A673 (cell line): Measurements from ENCODE around the gene EEPD1.

Experiments
- CTCF ChIP-seq: fragments of 300-800, 200-600 bp; sonication (generic); conservative IDR thresholded peaks from 2 replicates; pipeline ENCODE4 v1.5.1; 2017; ENCODE audit warnings: low read depth, mild to moderate bottlenecking, antibody characterized with exemption, low read length, moderate library complexity, mixed read lengths
- EZH2 ChIP-seq: fragments of 200-600 bp; sonication (generic); IDR thresholded peaks from 2 replicates; pipeline ENCODE4 v1.6.1; 2017; ENCODE audit warnings: borderline replicate concordance, low read depth, mild to moderate bottlenecking, mixed read lengths, antibody characterized with exemption, low read length; ENCODE audit not compliant: poor library complexity, severe bottlenecking

GRCh38 chr7:36264123-36264801 is 111.2 kb downstream of the EEPD1 start:
- TF ChIP-seq CTCF: no peak
- no peak for TF ChIP-seq EZH2
